Neuronal stem cell (in vitro differentiated cells): ENCODE measurements around the gene GTF3C1.

Experiments
- DNase-seq: peaks from one replicate; pipeline ENCODE4 v3.0.0-alpha.2; 2013; ENCODE audit warnings: low spot score
- H2AFZ ChIP-seq: one replicate; pipeline ENCODE4 v1.6.1; 2013; ENCODE audit warnings: mild to moderate bottlenecking, low read length, inconsistent platforms
- H2AK5ac ChIP-seq: 2 replicates; pipeline ENCODE4 v1.6.1; 2013; ENCODE audit warnings: low read depth, mild to moderate bottlenecking, inconsistent platforms, low read length, moderate library complexity, mixed read lengths
- H2BK120ac ChIP-seq: 2 replicates; pipeline ENCODE4 v1.6.1; 2013; ENCODE audit warnings: low read depth, mild to moderate bottlenecking, inconsistent platforms, low read length, moderate library complexity, mixed read lengths
- H2BK12ac ChIP-seq: one replicate; pipeline ENCODE4 v1.6.1; 2013; ENCODE audit warnings: low read length, inconsistent platforms
- H2BK15ac ChIP-seq: 2 replicates; pipeline ENCODE4 v1.6.1; 2013; ENCODE audit warnings: mild to moderate bottlenecking, low read length, inconsistent platforms, mixed read lengths
- H2BK5ac ChIP-seq: one replicate; pipeline ENCODE4 v1.6.1; 2013; ENCODE audit warnings: inconsistent platforms, mild to moderate bottlenecking, low read length, moderate library complexity
- H3K14ac ChIP-seq: one replicate; pipeline ENCODE4 v1.6.1; 2013; ENCODE audit warnings: low read length, inconsistent platforms
- H3K18ac ChIP-seq: 2 replicates; pipeline ENCODE4 v1.6.1; 2013; ENCODE audit warnings: low read length, inconsistent platforms
- H3K23ac ChIP-seq: 2 replicates; pipeline ENCODE4 v1.6.1; 2013; ENCODE audit warnings: low read depth, mild to moderate bottlenecking, mixed read lengths, low read length, inconsistent platforms; ENCODE audit not compliant: poor library complexity
- H3K27ac ChIP-seq: replicated peaks from 3 replicates; pipeline ENCODE4 v1.5.1; 2013; ENCODE audit warnings: low read length, inconsistent platforms
- H3K27me3 ChIP-seq, 3 experiments: 2 replicates each; pipeline ENCODE4 v1.6.1; 2013; ENCODE audit warnings: low read length in 3 of 3, mild to moderate bottlenecking in 2 of 3, inconsistent platforms in 1 of 3, low read depth in 1 of 3, mixed read lengths in 1 of 3, moderate library complexity in 1 of 3; ENCODE audit not compliant: control insufficient read depth in 3 of 3, insufficient read depth in 3 of 3
- H3K36me3 ChIP-seq, 2 donors: replicated peaks in 1 of 2; 2 replicates each; pipeline ENCODE4 v1.6.1; 2013; ENCODE audit warnings: low read length in 2 of 2; ENCODE audit not compliant: control insufficient read depth in 2 of 2, insufficient read depth in 2 of 2
- H3K4ac ChIP-seq: 2 replicates; pipeline ENCODE4 v1.6.1; 2013; ENCODE audit warnings: inconsistent platforms, mild to moderate bottlenecking, low read length, moderate library complexity
- H3K4me1 ChIP-seq, 2 donors: 1 replicate in 1 of 2; 2 replicates in 1 of 2; pipeline ENCODE4 v1.6.1; 2013; ENCODE audit warnings: low read length in 2 of 2, low read depth in 1 of 2; ENCODE audit not compliant: control insufficient read depth in 2 of 2, insufficient read depth in 1 of 2
- H3K4me2 ChIP-seq: one replicate; pipeline ENCODE4 v1.6.1; 2013; ENCODE audit warnings: mild to moderate bottlenecking, low read length, inconsistent platforms; ENCODE audit not compliant: insufficient read depth, poor library complexity, severe bottlenecking
- H3K4me3 ChIP-seq, 2 donors: 2 replicates each; pipeline ENCODE4 v1.5.1; 2013; ENCODE audit warnings: low read length in 2 of 2, mild to moderate bottlenecking in 2 of 2, inconsistent platforms in 1 of 2, moderate library complexity in 1 of 2
- H3K79me1 ChIP-seq: one replicate; pipeline ENCODE4 v1.6.1; 2013; ENCODE audit warnings: low read depth, mild to moderate bottlenecking, inconsistent platforms, low read length, moderate library complexity
- H3K9ac ChIP-seq: one replicate; pipeline ENCODE4 v1.6.1; 2013; ENCODE audit warnings: mild to moderate bottlenecking, low read depth, low read length, inconsistent platforms; ENCODE audit not compliant: poor library complexity
- H3K9me3 ChIP-seq, 2 donors: replicated peaks in 1 of 2; 2 replicates each; pipeline versions ENCODE3 to v1.6.1; 2013; ENCODE audit warnings: low read length in 2 of 2, mild to moderate bottlenecking in 2 of 2, inconsistent platforms in 1 of 2, low read depth in 1 of 2, mixed read lengths in 1 of 2, moderate library complexity in 1 of 2; ENCODE audit not compliant: control insufficient read depth in 2 of 2, insufficient read depth in 1 of 2
- H4K8ac ChIP-seq: one replicate; pipeline ENCODE4 v1.6.1; 2013; ENCODE audit warnings: low read depth, mild to moderate bottlenecking, inconsistent platforms, low read length, moderate library complexity
- H4K91ac ChIP-seq: one replicate; pipeline ENCODE4 v1.6.1; 2013; ENCODE audit warnings: low read length, low read depth, mild to moderate bottlenecking, inconsistent platforms; ENCODE audit not compliant: poor library complexity
- WGBS, 2 donors: extraction: QIAGEN DNeasy Blood & Tissue Kit; methylation state at CpG; one replicate each; pipeline ENCODE4 v1.1.7; 2013; ENCODE audit warnings: missing lambda C conversion rate in 2 of 2, mixed read lengths in 1 of 2; ENCODE audit not compliant: insufficient read length in 2 of 2, insufficient replicate concordance in 1 of 2; ENCODE audit errors: extremely low coverage in 2 of 2; 5-methylcytosine and 5-hydroxymethylcytosine counted together

Gene GTF3C1

GRCh38 chr16:27489906-27490305 is 59.8 kb downstream of the GTF3C1 start:
- Histone ChIP-seq H4K8ac (no peak overlapping the region), H2BK12ac (no peak overlapping the region), H2BK15ac (no peak overlapping the region), H3K4me3 (no peak overlapping the region), H3K4ac (no peak overlapping the region), H3K14ac (no peak overlapping the region), H2AK5ac (no peak overlapping the region), H2BK120ac (no peak overlapping the region), H3K27me3 (no peaks in the 10 kb centered on the region), H3K4me1 (no peaks in the 10 kb centered on the region), H2BK5ac (no peak overlapping the region), H2AFZ (no peak overlapping the region), H3K27ac (no peak overlapping the region), H3K79me1 (peaks cover 5% of the 10 kb centered on the region), H3K9ac (no peak overlapping the region), H3K9me3 (no peaks in the 10 kb centered on the region), H3K4me2 (no peak overlapping the region), H3K23ac (no peak overlapping the region), H4K91ac (no peak overlapping the region), H3K18ac (no peak overlapping the region), H3K36me3 (peaks cover 68 to 99% of the 10 kb centered on the region in 2 donors)
- DNase-seq = no peak
- WGBS, 2 donors = no CpG with 5 or more reads among the region's 7 CpGs

- no peak overlapping the region for H3K14ac ChIP-seq
- H2AK5ac ChIP-seq = no peak overlapping the region
- H3K4me1 ChIP-seq = no peaks in the 10 kb centered on the region
- H2BK120ac ChIP-seq = no peak overlapping the region
- H3K4me3 ChIP-seq = peak overlapping the region in 1 of 2 donors; percentile 34
- no peak for DNase-seq
- H2AFZ ChIP-seq = no peak overlapping the region
- no peak overlapping the region for H3K4ac ChIP-seq
- peak overlapping the region; percentile 56 for H3K9ac ChIP-seq
- peaks cover 5% of the 10 kb centered on the region for H3K79me1 ChIP-seq
- H3K9me3 ChIP-seq = no peaks in the 10 kb centered on the region
- no peak overlapping the region for H3K27ac ChIP-seq
- H4K8ac ChIP-seq = no peak overlapping the region
- H2BK12ac ChIP-seq = no peak overlapping the region
- no peak overlapping the region for H2BK5ac ChIP-seq
- WGBS, 2 donors = no CpG with 5 or more reads among the region's 21 CpGs
- H3K18ac ChIP-seq = no peak overlapping the region
- peaks cover 68 to 99% of the 10 kb centered on the region in 2 donors for H3K36me3 ChIP-seq
- H3K4me2 ChIP-seq = no peak overlapping the region
- peak overlapping the region; percentile 95 for H3K23ac ChIP-seq
- no peak overlapping the region for H4K91ac ChIP-seq
- no peaks in the 10 kb centered on the region for H3K27me3 ChIP-seq
- H2BK15ac ChIP-seq = no peak overlapping the region
These were observed 60.3 kb downstream of the GTF3C1 start for GRCh38 chr16:27489421-27489820.

- Histone ChIP-seq H2BK5ac (no peak overlapping the region), H3K4me3 (no peak overlapping the region), H3K4me2 (no peak overlapping the region), H2BK12ac (no peak overlapping the region), H3K79me1 (peaks cover 5% of the 10 kb centered on the region), H3K27ac (no peak overlapping the region), H2BK15ac (no peak overlapping the region), H3K4me1 (no peaks in the 10 kb centered on the region), H3K23ac (no peak overlapping the region), H3K9me3 (no peaks in the 10 kb centered on the region), H3K9ac (no peak overlapping the region), H3K18ac (no peak overlapping the region), H2BK120ac (no peak overlapping the region), H2AFZ (no peak overlapping the region), H2AK5ac (no peak overlapping the region), H4K91ac (no peak overlapping the region), H3K14ac (no peak overlapping the region), H4K8ac (no peak overlapping the region), H3K36me3 (peaks cover 78 to 99% of the 10 kb centered on the region in 2 donors), H3K27me3 (no peaks in the 10 kb centered on the region), H3K4ac (no peak overlapping the region)
- DNase-seq = no peak
- no CpG with 5 or more reads among the region's 3 CpGs for WGBS, 2 donors
These were observed 63.0 kb downstream of the GTF3C1 start for GRCh38 chr16:27486760-27487159.

- H3K79me1 ChIP-seq = peaks cover 8% of the 10 kb centered on the region
- no peak overlapping the region for H3K18ac ChIP-seq
- no peak overlapping the region for H3K4me3 ChIP-seq
- no peaks in the 10 kb centered on the region for H3K4me1 ChIP-seq
- H3K4ac ChIP-seq = no peak overlapping the region
- H2BK5ac ChIP-seq = no peak overlapping the region
- no peak overlapping the region for H3K9ac ChIP-seq
- H3K14ac ChIP-seq = no peak overlapping the region
- H2BK120ac ChIP-seq = no peak overlapping the region
- H2AFZ ChIP-seq = no peak overlapping the region
- H2AK5ac ChIP-seq = no peak overlapping the region
- no peak overlapping the region for H3K23ac ChIP-seq
- peaks cover 78 to 99% of the 10 kb centered on the region in 2 donors for H3K36me3 ChIP-seq
- no peak overlapping the region for H4K8ac ChIP-seq
- no peaks in the 10 kb centered on the region for H3K27me3 ChIP-seq
- no peak overlapping the region for H4K91ac ChIP-seq
- DNase-seq = no peak
- H2BK12ac ChIP-seq = no peak overlapping the region
- H2BK15ac ChIP-seq = no peak overlapping the region
- H3K27ac ChIP-seq = no peak overlapping the region
- H3K9me3 ChIP-seq = no peaks in the 10 kb centered on the region
- H3K4me2 ChIP-seq = no peak overlapping the region
- WGBS, 2 donors = no CpG with 5 or more reads among the region's 8 CpGs
These were observed 63.4 kb downstream of the GTF3C1 start for GRCh38 chr16:27486344-27486743.
